GM12873 (cell line): ENCODE measurements around the gene PARP16.

Experiments
- TF ChIP-seq, protein P1 (sequence below): IDR thresholded peaks from 2 replicates; pipeline ENCODE4 v1.5.1; 2012; ENCODE audit warnings: low read depth, mild to moderate bottlenecking, moderate library complexity, low read length, control low read depth; ENCODE audit not compliant: insufficient read depth; ENCODE audit errors: missing control alignments

The PARP16 gene

GRCh38 chr15:65221697-65222096 lies 65.0 kb downstream of the PARP16 start:
- TF ChIP-seq, protein P1, sequence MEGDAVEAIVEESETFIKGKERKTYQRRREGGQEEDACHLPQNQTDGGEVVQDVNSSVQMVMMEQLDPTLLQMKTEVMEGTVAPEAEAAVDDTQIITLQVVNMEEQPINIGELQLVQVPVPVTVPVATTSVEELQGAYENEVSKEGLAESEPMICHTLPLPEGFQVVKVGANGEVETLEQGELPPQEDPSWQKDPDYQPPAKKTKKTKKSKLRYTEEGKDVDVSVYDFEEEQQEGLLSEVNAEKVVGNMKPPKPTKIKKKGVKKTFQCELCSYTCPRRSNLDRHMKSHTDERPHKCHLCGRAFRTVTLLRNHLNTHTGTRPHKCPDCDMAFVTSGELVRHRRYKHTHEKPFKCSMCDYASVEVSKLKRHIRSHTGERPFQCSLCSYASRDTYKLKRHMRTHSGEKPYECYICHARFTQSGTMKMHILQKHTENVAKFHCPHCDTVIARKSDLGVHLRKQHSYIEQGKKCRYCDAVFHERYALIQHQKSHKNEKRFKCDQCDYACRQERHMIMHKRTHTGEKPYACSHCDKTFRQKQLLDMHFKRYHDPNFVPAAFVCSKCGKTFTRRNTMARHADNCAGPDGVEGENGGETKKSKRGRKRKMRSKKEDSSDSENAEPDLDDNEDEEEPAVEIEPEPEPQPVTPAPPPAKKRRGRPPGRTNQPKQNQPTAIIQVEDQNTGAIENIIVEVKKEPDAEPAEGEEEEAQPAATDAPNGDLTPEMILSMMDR, result no peak

GRCh38 chr15:65219137-65219536 lies 67.5 kb downstream of the PARP16 start:
- TF ChIP-seq, protein P1, result no peak

DNA sequence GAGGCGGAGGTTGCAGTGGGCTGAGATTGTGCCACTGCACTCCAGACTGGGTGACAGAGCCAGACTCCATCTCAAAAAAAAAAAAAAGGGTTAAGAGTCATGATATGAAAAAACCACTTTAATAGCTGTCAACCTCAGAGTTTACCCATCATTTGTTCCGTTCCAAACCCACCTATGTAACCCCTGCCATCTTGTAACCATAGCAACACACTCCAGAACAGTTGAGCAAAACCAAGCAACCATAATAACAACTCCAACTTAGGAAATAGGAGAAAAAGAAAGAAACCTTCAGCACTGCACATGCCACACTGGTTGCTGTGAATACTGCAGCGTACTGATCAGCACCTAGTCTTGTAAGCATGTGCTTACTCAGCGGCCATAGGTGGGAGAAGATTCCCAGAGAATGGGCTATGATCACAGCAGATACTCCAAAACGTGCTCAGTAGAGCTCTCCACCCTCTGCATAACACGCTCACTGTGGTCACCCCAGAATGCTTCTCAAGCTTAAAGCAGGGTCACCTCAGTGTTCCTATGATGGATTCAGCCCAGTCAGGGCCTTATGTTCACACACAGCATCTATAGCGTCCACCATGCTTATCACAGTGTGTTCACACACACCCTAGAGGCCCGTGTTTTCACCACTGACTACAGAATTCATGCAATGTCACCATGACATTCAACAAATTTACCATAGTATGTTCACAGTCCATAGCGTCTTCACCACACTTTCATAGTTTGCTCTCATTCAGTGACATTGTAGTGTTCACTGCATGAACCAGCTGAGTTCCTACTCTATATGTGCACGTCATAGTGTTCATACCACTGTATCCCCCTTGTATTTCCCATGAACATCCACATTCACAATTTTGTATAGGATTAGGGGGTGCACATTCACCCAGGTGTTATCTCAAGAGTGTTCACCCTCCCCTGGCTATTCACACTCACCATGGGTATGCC lies 68.9 kb downstream of the PARP16 start:
- TF ChIP-seq, protein P1, result no peak

DNA sequence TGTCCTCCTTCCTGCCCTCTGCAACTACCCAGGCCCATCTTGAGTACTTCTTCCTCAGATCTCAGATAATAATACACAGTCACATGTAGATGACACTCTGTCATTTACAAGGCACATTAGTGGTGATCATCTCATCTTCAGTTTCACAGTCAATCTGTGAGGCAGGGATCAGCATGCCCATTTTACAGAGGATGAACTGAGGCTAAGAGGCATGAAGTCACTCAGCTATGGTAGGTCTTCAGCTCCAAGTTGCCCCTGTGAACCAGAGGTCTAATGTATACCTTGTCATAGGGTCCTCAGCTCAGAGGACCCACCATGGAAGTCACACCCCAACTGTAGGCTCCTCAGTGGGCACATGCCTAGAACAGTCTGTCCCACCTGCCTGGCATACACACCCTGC lies 71.2 kb downstream of the PARP16 start:
- TF ChIP-seq, protein P1, result no peak

DNA sequence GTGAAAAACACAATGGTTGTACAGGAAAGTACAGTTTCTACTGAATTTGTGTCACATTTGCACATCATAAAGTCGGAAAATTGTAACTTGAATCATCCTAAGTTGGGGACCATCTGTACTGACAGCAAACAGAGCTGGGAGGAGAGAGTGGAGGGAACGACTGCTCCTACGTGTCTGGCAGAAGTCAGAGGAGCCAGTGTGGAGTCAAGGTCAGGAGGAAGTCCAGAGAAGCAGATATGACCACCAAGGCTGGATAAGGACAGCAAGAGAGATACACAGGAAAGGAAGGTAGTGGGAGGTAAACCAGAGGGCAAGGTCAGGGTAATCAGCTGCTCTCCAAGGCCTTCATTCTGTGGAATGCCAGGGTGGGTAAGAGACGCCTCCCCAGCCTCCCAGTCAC lies 72.7 kb downstream of the PARP16 start:
- TF ChIP-seq, protein P1, result no peak

- TF ChIP-seq, protein P1, result no peak
Measured at GRCh38 chr15:65213241-65213640, 73.4 kb downstream of the PARP16 start.

GRCh38 chr15:65212097-65212496 lies 74.6 kb downstream of the PARP16 start:
- TF ChIP-seq, protein P1, result peak; percentile 85
